IPS-15b (cell line): ENCODE results near the gene PICALM.
"Not testable (repeated sequence)": the region's sequence is repeated elsewhere in the genome, so short reads cannot be mapped to it uniquely, and the experiment has no call there.

Experiments
- H3K27me3 ChIP-seq: one replicate; pipeline ENCODE4 v1.6.1; 2013; ENCODE audit warnings: low read length; ENCODE audit not compliant: control insufficient read depth, insufficient read depth
- H3K36me3 ChIP-seq: one replicate; pipeline ENCODE4 v1.6.1; 2013; ENCODE audit warnings: low read length; ENCODE audit not compliant: control insufficient read depth, insufficient read depth
- H3K4me1 ChIP-seq: one replicate; pipeline ENCODE4 v1.6.1; 2013; ENCODE audit warnings: mild to moderate bottlenecking, low read length; ENCODE audit not compliant: control insufficient read depth, insufficient read depth
- H3K4me3 ChIP-seq: one replicate; pipeline ENCODE4 v1.5.1; 2013; ENCODE audit warnings: low read depth, low read length
- H3K9ac ChIP-seq: one replicate; pipeline ENCODE4 v1.6.1; 2013; ENCODE audit warnings: low read depth, mild to moderate bottlenecking, low read length
- H3K9me3 ChIP-seq: one replicate; pipeline ENCODE4 v1.6.1; 2013; ENCODE audit warnings: mild to moderate bottlenecking, low read length; ENCODE audit not compliant: control insufficient read depth, insufficient read depth

The PICALM gene

DNA sequence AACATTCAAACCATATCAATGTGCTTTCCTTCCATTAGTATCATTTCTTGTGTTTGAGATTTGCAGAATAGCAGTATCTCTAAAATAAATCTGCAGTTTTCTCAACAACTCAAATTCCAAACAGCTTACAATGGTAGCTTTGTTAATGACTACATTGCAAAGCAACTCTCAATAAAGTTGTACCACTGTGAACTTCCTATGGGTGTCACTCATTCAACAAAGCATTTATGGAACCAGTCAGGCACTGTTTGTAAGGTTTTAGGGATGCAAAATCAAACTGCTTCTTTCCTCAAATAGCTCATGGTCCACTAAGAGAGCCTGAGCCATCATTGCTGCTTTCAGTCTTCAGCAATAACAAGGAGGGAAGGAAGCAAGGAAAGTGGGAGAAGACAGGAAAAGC is 122.7 kb downstream of the PICALM start:
- H3K9ac ChIP-seq = no peak overlapping the region

DNA sequence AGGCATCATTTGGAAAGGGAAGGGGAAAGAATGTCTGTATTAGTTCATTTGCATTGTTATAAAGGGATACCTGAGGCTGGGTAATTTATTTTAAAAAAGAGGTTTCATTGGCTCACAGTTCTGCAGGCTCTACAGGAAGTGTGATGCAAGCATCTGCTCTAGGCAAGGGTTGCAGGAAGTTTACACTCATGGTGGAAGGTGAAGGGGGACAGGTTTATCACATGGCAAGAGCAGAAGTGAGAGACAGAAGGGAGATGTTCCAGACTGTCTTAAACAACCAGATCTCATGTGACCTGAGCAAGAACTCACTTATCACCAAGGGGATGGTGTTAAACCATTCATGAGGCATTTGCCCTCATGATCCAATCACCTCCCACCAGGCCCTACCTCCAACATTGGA is 123.1 kb downstream of the PICALM start:
- Histone ChIP-seq H3K36me3 (no peaks in the 10 kb centered on the region), H3K9ac (no peak overlapping the region), H3K27me3 (no peaks in the 10 kb centered on the region), H3K4me3 (no peak overlapping the region), H3K9me3 (no peaks in the 10 kb centered on the region), H3K4me1 (no peaks in the 10 kb centered on the region)

More for the DNA sequence above, 122.7 kb downstream of the PICALM start:
- Histone ChIP-seq H3K9me3 (no peaks in the 10 kb centered on the region), H3K36me3 (no peaks in the 10 kb centered on the region), H3K4me1 (no peaks in the 10 kb centered on the region), H3K4me3 (no peak overlapping the region), H3K27me3 (no peaks in the 10 kb centered on the region)

DNA sequence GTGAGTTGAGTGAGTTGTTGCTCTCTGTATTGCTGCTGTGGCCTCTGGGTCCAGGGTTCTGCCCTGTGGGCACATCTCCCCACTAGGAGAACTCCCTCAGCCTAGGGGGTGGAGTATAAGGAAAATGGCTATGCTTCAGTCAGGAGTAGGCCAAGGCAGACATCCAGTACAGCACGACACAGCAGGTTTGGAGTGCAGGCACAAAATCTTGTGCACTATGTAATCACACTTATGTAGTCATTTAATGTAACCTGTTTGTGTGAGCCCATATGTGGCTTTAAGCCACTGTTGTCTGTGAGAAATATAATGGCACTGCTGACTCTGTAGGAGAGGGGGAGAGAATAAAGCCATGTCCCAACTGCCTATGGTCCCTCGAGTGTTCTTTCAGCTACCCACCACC is 123.6 kb downstream of the PICALM start:
- no peak overlapping the region for H3K4me3 ChIP-seq
- no peak overlapping the region for H3K9ac ChIP-seq
- no peaks in the 10 kb centered on the region for H3K36me3 ChIP-seq
- H3K9me3 ChIP-seq = no peaks in the 10 kb centered on the region
- no peaks in the 10 kb centered on the region for H3K4me1 ChIP-seq
- no peaks in the 10 kb centered on the region for H3K27me3 ChIP-seq

GRCh38 chr11:85941380-85941973 is 127.4 kb downstream of the PICALM start:
- H3K9me3 ChIP-seq = no peaks in the 10 kb centered on the region
- H3K4me3 ChIP-seq = no peak overlapping the region
- H3K9ac ChIP-seq = no peak overlapping the region
- no peaks in the 10 kb centered on the region for H3K4me1 ChIP-seq
- no peaks in the 10 kb centered on the region for H3K36me3 ChIP-seq
- no peaks in the 10 kb centered on the region for H3K27me3 ChIP-seq

DNA sequence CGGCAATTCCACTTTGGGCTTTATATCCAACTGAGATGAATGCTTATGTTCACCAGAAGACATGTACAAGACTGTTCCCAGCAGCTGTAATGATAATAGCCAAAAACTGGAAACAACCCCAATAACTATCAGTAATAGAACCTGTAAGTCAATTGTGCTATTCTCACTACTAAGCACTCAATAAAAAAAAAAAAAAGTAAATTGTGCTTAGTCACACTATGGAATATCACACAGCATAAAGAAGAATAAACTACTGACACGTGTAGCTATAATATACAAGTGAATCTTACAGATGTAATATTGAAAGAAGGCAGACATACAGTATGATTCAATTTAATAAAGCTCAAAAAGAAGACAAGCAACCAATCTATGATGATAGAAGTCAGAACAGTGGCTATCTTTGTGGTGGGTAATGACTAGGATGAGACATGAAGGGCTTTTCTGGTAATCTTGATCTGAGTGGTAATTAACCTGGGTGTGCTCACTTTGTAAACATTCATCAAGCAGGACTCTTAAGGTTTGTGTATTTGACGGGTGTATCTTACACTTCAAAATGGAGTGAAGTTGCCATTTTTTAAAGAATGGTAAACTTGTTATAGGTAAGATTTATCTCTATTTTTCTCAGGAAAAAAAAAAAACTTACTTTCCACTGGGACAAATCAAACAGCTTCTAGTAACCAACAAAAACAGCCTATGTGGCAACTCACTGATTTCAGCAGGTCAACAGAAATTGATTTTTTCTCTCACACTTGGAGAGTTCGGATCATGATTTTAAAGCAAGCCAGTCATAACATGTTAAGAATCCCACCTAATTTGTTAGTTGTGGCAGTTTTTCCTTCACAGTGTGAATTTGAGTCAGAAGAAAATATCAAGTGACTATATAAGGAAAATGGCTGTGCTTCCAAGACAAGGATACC is 129.5 kb downstream of the PICALM start:
- Histone ChIP-seq H3K27me3 (no peaks in the 10 kb centered on the region), H3K4me3 (no peak overlapping the region), H3K9me3 (no peaks in the 10 kb centered on the region), H3K9ac (no peak overlapping the region), H3K36me3 (peaks cover 3% of the 10 kb centered on the region), H3K4me1 (no peaks in the 10 kb centered on the region)

GRCh38 chr11:85937835-85938234 is 131.0 kb downstream of the PICALM start:
- Histone ChIP-seq H3K9ac (no peak overlapping the region), H3K4me1 (no peaks in the 10 kb centered on the region), H3K27me3 (peaks cover 1% of the 10 kb centered on the region), H3K4me3 (no peak overlapping the region), H3K9me3 (no peaks in the 10 kb centered on the region), H3K36me3 (peaks cover 3% of the 10 kb centered on the region)

DNA sequence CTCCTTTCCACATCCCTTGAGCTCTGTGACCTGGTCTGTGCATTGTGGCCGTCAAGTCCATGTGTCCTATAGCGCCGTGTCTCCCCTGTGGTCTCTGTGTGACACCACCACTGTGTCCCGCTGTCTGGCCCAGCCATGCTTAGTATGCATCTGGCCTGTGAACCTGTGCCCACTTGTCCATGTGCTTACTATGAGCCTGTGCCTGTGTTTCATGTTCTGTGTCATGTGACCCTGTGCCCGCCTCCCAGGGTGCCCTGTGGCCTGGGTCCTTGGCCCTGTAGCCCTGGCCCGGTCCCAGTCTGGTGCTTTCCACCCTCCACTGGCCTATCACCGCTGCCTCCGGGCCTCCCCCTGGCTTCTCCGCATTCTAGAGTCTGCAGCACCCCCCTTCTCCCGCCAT is 133.1 kb downstream of the PICALM start:
- no peak overlapping the region for H3K4me3 ChIP-seq
- H3K9ac ChIP-seq = no peak overlapping the region
- peaks cover 5% of the 10 kb centered on the region for H3K27me3 ChIP-seq
- peaks cover 3% of the 10 kb centered on the region for H3K36me3 ChIP-seq
- no peaks in the 10 kb centered on the region for H3K9me3 ChIP-seq
- no peaks in the 10 kb centered on the region for H3K4me1 ChIP-seq

DNA sequence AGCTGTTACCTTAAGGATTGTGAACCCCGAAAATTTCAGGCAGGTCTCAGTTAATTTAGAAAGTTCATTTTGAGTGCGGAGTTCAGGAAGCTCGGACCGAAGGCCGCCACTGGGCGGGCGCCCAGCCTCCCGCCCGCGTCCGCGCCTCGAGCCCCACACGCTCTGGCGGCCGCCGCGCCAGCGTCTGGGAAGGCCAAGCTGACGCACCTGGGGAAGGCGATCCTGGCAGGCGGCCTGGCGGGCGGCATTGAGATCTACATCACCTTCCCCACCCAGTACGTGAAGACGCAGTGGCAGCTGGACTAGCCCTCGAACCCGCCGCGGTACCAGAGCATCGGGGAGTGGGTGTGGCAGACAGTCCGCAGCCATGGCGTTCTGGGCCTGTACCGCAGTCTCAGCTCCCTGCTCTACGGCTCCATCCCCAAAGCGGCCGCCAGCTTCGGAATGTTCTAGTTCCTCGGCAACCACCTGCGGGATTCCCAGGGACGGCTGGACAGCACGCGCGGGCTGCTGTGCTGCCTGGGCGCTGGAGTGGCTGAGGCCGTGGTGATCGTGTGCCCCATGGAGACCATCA is 134.2 kb downstream of the PICALM start:
- H3K27me3 ChIP-seq = peaks cover 5% of the 10 kb centered on the region
- H3K36me3 ChIP-seq = peaks cover 3% of the 10 kb centered on the region

GRCh38 chr11:85930879-85931366 is 138.0 kb downstream of the PICALM start:
- no peak overlapping the region for H3K4me3 ChIP-seq
- no peaks in the 10 kb centered on the region for H3K4me1 ChIP-seq
- H3K9ac ChIP-seq = no peak overlapping the region
- no peaks in the 10 kb centered on the region for H3K9me3 ChIP-seq
- peaks cover 5% of the 10 kb centered on the region for H3K27me3 ChIP-seq
- peaks cover 3% of the 10 kb centered on the region for H3K36me3 ChIP-seq

More for the DNA sequence above, 134.2 kb downstream of the PICALM start:
- no peaks in the 10 kb centered on the region for H3K4me1 ChIP-seq
- H3K9ac ChIP-seq = no peak overlapping the region
- no peak overlapping the region for H3K4me3 ChIP-seq
- H3K9me3 ChIP-seq = no peaks in the 10 kb centered on the region

- not testable (repeated sequence) for H3K9ac ChIP-seq, H3K9me3 ChIP-seq, H3K27me3 ChIP-seq, H3K4me3 ChIP-seq, H3K36me3 ChIP-seq, H3K4me1 ChIP-seq
Measured at GRCh38 chr11:85926653-85927214, 142.2 kb downstream of the PICALM start.

GRCh38 chr11:85923455-85923854 is 145.4 kb downstream of the PICALM start:
- Histone ChIP-seq H3K4me1 (peaks cover 7% of the 10 kb centered on the region), H3K27me3 (no peaks in the 10 kb centered on the region), H3K9me3 (no peaks in the 10 kb centered on the region), H3K9ac (no peak overlapping the region), H3K36me3 (no peaks in the 10 kb centered on the region), H3K4me3 (no peak overlapping the region)
